ENCODE data around the gene UBE2L5.

GRCh38 chr13:30388406-30389283, 33.6 kb upstream of the UBE2L5 start:
- TF ChIP-seq CTCF (conservative IDR thresholded peaks at IDR 0.05; ENCODE audit: low read depth, low read length): no peak
- TF ChIP-seq EZH2 (IDR thresholded peaks at IDR 0.05; ENCODE audit: low read length, unreplicated experiment): no peak

All from PC-3 (cell line).